ENCODE results near the gene TRIM67. TPM values are rescaled to one million over a fixed set of nuclear protein-coding genes. Genes with fewer than 3 reads are reported as not detected.

TRIM67 gene
- not detected for total RNA-seq
- total RNA-seq (2013) = not detected

DNA sequence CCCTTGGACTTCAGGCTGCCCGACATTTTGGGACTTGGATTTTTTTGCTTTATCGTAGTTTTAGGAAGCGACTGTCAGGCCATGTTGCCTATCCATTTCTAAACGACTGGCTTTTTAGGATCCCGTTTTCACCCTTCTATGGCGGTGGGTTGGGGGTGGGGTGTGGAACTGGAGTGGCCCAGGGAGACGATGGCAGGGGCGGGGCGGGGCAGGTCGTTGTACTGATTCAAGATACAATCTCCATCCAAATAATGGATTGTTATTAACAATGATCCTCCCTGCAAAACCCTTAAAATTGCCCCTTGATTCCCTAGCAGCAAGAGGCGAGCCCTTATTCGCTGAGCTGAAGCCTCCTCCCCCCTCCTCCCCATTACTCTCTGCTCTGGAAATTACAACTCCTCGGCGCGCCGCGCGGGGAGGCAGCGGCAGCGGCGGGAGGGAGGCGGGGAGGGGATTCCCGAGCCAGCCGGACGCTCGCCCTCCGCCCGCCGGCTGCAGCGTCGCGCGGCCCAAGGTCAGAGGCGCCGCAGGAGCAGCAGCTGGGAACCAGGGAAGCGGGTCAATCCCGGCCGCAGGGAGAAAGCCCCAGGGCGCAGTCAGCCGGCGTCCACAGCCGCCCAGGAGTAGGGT lies at the start of gene TRIM67:
Gene TRIM67 (plus strand): TSS at position 392 of the 630 bp plus-strand sequence. CDS start 912 bp downstream, outside the sequence.
- no peak within 1 kb of the TSS for H3K27ac ChIP-seq (ENCODE audit: low read length)
- TF ChIP-seq, protein P1, sequence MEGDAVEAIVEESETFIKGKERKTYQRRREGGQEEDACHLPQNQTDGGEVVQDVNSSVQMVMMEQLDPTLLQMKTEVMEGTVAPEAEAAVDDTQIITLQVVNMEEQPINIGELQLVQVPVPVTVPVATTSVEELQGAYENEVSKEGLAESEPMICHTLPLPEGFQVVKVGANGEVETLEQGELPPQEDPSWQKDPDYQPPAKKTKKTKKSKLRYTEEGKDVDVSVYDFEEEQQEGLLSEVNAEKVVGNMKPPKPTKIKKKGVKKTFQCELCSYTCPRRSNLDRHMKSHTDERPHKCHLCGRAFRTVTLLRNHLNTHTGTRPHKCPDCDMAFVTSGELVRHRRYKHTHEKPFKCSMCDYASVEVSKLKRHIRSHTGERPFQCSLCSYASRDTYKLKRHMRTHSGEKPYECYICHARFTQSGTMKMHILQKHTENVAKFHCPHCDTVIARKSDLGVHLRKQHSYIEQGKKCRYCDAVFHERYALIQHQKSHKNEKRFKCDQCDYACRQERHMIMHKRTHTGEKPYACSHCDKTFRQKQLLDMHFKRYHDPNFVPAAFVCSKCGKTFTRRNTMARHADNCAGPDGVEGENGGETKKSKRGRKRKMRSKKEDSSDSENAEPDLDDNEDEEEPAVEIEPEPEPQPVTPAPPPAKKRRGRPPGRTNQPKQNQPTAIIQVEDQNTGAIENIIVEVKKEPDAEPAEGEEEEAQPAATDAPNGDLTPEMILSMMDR (IDR thresholded peaks at IDR 0.05) = no peak
- H3K9me3 ChIP-seq (ENCODE audit: control insufficient read depth, insufficient read depth, low read length) = no peaks in the 10 kb centered on the region
- intact Hi-C loops (cut with micrococcal nuclease) = no loop called here
- Mint-ChIP-seq H3K4me1 (no peaks in the 10 kb centered on the region), H3K27me3 (ENCODE audit: low read depth in 2 of 2) (peaks cover 41 to 62% of the 10 kb centered on the region in 2 donors), H3K4me3 (no peak within 1 kb of the TSS), H3K9me3 (no peaks in the 10 kb centered on the region), H3K27ac (no peak within 1 kb of the TSS), H3K36me3 (no peaks in the 10 kb centered on the region)
- no peak for DNase-seq
- H3K36me3 ChIP-seq (ENCODE audit: control insufficient read depth, insufficient read depth, low read length) = no peaks in the 10 kb centered on the region
- H3K4me3 ChIP-seq (ENCODE audit: low read length) = no peak within 1 kb of the TSS
- 2% methylated on average over 36 of the region's 42 CpGs for WGBS (ENCODE audit: insufficient coverage)
- peaks cover 9% of the 10 kb centered on the region for H3K4me1 ChIP-seq (ENCODE audit: control insufficient read depth, insufficient read depth, low read length)
- ATAC-seq = no peak
- H3K27me3 ChIP-seq (ENCODE audit: control insufficient read depth, insufficient read depth, low read length) = peaks cover 24% of the 10 kb centered on the region

DNA sequence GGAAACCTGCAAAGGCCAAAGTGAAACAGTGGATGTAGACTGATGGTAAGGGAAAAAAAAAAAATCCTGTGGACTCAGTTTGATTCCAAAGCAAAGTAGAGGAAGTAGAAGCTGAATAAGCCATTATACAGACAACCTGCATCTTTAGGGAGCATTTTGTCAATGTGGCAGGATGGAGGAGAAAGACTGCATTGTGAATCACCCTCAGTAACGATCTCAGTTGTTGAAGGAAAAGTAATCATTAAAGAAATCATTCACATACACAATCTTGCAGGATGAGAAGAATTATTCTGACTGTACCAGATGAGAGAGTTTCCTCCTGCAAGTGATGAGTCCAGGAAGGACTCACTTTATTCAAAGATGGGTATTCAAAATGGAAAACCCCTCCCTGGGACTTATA lies 45.1 kb upstream of the TRIM67 start:
- intact Hi-C loops (cut with micrococcal nuclease) = no loop called here
- TF ChIP-seq, protein P1 (IDR thresholded peaks at IDR 0.05) = no peak
- Mint-ChIP-seq H3K4me3 (no peak overlapping the region), H3K27me3 (ENCODE audit: low read depth in 2 of 2) (peaks cover 30 to 51% of the 10 kb centered on the region in 2 donors), H3K27ac (no peak overlapping the region), H3K36me3 (no peaks in the 10 kb centered on the region), H3K4me1 (no peaks in the 10 kb centered on the region), H3K9me3 (peaks cover 0 to 6% of the 10 kb centered on the region in 2 donors)
- ATAC-seq = no peak
- H3K36me3 ChIP-seq (ENCODE audit: control insufficient read depth, insufficient read depth, low read length) = no peaks in the 10 kb centered on the region
- WGBS (ENCODE audit: insufficient coverage) = no CpG with 5 or more reads among the region's 1 CpG
- H3K9me3 ChIP-seq (ENCODE audit: control insufficient read depth, insufficient read depth, low read length) = no peaks in the 10 kb centered on the region
- peaks cover 2% of the 10 kb centered on the region for H3K27me3 ChIP-seq (ENCODE audit: control insufficient read depth, insufficient read depth, low read length)
- H3K4me3 ChIP-seq (ENCODE audit: low read length) = no peak overlapping the region
- no peak for DNase-seq
- H3K27ac ChIP-seq (ENCODE audit: low read length) = no peak overlapping the region
- no peaks in the 10 kb centered on the region for H3K4me1 ChIP-seq (ENCODE audit: control insufficient read depth, insufficient read depth, low read length)

DNA sequence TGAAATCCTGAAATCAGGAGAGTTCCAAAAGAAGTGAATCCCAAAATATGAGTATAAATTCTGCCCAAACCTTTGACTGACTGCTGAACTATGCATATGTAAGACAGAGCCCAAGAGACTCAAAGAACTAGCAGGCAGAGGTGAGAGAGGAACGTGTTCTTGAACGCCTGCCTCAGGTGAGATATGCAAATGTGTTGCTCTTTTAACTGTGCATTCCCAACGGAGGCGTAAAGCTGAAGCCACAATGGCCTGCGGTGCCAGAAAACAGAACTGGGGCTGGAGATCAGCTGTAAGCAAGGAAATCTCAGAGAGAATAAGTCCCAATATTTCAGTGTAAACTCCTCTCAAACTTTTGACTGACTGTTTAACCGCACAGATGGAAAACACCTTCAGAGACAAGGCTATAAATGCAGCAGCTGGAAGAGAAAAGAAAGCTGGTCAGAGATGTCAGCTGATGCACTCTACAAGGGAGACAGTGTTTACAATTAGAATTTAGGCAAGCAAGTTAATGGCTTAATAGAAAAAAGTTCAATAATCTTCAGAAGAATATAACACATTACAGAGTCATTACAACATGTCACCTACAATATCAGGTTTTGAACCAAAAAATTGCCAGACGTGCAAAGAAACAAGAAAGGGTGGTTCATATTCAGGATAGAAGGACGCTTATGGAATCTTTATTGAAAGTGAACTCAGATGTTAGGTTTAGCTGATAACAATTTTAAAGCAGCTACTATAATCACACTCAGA lies 43.0 kb upstream of the TRIM67 start:
- H3K9me3 Mint-ChIP-seq = peaks cover 0 to 6% of the 10 kb centered on the region in 2 donors
- H3K36me3 Mint-ChIP-seq = no peaks in the 10 kb centered on the region
- peaks cover 22 to 30% of the 10 kb centered on the region in 2 donors for H3K27me3 Mint-ChIP-seq (ENCODE audit: low read depth in 2 of 2)
- H3K27ac ChIP-seq (ENCODE audit: low read length) = no peak overlapping the region
- DNase-seq (no peak), ATAC-seq (no peak)
- intact Hi-C loops (cut with micrococcal nuclease) = no loop called here
- H3K27me3 ChIP-seq (ENCODE audit: control insufficient read depth, insufficient read depth, low read length) = no peaks in the 10 kb centered on the region
- no peak overlapping the region for H3K4me3 Mint-ChIP-seq
- H3K36me3 ChIP-seq (ENCODE audit: control insufficient read depth, insufficient read depth, low read length) = no peaks in the 10 kb centered on the region
- TF ChIP-seq, protein P1 (IDR thresholded peaks at IDR 0.05) = no peak
- H3K4me3 ChIP-seq (ENCODE audit: low read length) = no peak overlapping the region
- no peaks in the 10 kb centered on the region for H3K9me3 ChIP-seq (ENCODE audit: control insufficient read depth, insufficient read depth, low read length)
- no peak overlapping the region for H3K27ac Mint-ChIP-seq
- 59% methylated on average over 6 of the region's 8 CpGs for WGBS (ENCODE audit: insufficient coverage)
- no peaks in the 10 kb centered on the region for H3K4me1 ChIP-seq (ENCODE audit: control insufficient read depth, insufficient read depth, low read length)
- H3K4me1 Mint-ChIP-seq = no peaks in the 10 kb centered on the region

Measured in natural killer cell (primary cell).